NCI-H1694 treated with DMSO at 0.1 percent for 48 hours (cell line): Measurements from ENCODE around the gene UGT1A8.
"Not testable (repeated sequence)": the region's sequence is repeated elsewhere in the genome, so short reads cannot be mapped to it uniquely, and the experiment has no call there.

Source experiments
- DNase-seq: peaks from one replicate; lab custom pipeline; 2025; lab: John Stamatoyannopoulos, UW

UGT1A8 gene

DNA sequence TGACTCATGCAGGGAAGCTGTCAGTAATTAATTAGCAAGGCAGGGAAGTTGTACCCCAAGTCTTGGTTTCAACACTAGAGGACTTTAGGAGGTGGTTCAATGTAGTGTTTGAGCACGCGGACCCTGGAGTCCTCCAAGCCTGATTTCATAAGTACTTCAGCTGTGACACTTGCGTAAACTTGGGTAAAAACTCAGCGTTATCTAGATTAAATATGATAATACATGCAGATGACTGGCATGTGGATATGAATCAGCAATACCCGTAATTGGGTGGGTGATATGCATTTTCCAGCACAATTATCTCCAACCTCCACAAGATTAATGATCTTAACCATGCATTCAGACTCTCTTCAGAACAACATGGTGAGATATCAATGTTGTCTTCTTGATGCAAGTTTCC lies 69.5 kb downstream of the UGT1A8 start:
- DNase-seq = no peak

DNA sequence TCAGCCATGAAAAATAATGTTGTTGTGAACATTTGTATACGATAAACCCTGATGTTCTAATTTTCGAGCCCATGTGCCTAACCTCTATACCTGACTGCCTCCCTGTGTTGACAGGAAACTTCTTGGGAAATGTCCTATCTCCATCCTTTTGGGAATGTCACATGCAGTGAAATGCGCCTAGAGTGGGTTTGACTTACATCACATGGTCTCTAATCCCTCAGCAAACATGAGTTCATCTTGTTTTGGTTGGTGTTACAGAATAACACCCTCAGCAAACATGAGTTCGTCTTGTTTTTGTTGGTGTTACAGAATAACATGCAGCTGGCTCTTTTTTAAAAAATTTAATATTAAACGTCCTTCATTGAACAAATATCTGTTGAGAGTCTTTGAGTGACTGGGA lies 70.9 kb downstream of the UGT1A8 start:
- DNase-seq = no peak

DNA sequence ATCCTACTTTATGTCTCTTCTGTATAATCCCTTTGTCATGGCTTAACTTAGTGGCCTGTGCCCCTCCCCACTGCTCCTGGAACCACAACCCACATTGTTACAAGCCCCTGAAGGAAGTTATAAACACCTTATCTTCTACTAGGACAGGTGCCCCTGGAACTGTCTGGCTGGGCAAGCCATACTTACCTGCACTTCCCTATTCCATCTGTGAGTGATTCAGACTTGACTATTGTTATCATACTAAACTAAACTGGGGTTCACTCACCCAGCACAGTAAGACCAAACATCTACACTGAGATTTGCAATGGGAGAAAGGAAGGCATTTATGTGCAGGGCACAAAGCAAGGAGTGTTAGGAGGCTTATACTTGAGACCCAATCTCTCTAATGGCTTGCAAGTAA lies 71.6 kb downstream of the UGT1A8 start:
- no peak for DNase-seq

DNA sequence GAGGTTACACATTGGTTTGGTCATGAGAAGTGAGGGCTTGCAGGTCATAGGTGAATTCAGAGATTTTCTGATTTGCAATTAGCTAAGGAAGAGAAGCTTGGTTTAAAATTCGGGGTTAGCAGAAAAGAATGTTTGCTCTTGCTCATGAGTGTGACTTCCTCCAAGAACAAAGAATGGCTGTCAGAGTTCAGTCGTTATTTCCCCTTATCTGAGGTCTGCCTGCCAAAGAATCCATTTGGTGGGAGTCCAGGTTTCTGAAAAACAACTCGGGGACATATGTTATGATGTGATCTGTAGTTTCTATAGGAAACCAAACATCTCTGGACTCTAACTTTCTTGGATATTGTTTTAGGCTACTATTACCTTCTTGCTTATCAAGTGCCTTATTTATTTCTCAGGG lies 72.1 kb downstream of the UGT1A8 start:
- no peak for DNase-seq

DNA sequence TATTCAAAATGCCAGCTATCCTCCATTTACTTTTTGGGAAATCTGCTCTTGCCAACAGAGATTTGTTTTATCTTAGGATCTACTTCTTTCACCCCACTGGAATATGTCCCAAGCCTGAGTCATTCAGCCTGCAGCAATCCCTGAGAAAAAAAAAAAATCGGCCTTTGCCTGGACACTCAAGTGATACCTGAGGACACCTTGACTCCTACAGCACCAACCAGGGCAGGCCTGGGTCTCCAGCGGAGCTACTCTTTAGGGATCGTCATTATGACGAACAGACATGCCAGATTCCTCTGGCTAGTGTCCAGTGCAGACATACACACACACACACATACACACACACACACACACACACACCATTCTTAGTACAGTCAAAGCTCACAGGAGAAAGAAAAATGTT lies 73.0 kb downstream of the UGT1A8 start:
- DNase-seq = no peak

DNA sequence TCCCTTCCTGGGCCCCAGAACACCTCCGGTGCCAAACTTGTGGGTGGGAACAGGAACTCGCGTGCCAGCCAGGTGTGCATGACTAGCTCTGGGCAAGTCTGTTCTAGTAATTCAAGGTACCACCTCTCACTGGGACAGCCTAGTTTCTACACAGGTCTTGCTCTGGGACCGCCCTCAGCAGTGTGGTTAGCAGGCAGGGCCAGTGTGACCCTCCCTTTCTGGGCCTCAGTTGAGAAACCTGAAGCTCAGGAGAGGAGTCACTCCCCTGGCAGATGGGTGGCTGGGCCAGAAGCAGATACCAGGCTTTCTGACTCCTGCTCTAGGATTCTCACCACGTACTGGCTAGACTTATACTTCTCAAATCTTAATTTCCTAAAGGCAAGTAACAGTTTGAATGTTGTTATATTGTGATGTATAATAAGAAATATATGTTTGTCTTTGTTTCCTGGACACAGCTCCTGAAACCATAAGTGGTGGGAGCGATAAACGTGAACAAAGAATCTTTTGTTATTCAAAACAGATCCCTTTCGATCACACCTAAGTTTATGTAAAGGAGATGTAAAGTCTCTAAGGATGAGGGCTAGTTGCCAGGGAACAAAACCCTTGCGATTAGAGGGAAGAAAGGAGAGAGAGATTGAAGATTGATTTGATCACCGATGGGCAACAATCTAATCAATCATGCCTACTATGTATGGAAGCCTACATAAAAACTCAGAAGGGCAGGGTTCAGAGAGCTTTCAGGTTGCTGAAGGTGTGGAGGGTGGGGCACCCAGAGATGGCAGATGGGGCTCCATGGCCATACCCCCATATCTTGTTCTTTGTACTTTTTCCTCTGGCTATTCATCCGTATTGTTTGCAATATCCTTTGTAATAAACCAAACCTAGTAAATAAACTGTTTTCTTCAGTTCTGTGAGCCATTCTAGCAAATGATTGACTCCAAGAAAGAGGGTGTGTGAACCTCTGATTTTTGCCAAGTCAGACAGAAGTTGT lies 74.3 kb downstream of the UGT1A8 start:
- DNase-seq = no peak

DNA sequence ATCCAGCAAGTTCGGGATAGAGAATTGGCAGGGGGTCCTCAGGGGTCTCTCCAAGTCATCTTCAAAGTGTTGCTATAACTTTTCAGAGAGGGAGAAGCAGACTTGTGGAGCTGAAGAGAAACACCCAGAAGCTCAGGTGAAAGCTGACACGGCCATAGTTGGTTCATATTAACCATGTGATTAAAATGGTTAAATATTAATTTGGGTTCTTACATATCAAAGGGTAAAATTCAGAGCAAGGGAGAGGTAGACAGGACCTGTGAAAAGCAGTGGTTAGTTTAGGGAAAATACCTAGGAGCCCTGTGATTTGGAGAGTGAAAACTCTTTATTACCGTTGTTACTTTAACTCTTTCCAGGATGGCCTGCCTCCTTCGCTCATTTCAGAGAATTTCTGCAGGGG lies 75.2 kb downstream of the UGT1A8 start, which contains the start of gene UGT1A6:
UGT1A6 (plus strand) TSS at position 243 of the 400 bp plus-strand sequence; CDS start at position 358, 115 bp downstream.
- no peak for DNase-seq

DNA sequence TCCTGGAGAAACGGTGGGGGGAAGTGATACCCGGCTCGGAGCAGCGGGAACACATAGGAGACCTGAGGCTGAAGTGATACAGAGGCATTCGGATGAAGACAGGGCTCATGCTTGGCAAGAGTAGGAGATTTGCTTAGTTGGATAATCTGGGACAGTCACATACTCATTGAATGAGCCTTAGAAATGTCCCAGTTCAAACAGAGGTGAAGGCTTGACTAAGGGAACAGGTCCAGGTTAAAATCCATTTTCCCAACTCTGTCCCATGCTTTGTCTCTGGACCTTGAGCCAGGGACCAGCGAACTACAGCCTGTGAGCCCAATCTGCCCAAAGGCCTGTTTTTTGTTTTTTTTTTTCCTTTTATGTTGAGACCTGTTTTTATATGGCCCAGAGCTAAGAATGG lies 76.5 kb downstream of the UGT1A8 start:
- DNase-seq = no peak

DNA sequence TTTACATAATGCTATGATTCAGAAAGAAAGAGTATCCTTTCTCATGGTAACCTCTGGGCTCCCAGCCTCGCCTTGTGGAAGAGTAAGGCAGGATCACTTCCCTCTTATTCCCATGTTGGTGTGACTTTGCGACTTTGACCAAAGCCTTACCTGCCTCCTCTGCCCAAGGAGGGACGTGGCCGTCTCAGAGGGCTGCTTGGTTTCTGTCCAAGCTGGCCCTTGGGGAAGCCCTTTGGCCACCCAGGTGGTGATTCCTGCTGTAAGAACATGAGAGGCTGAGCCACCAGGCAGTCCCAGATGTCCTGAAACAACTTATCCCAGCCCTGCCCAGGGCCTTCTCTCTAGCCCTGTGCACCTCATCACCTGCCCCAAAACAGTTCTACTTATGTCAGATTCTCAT lies 81.3 kb downstream of the UGT1A8 start:
- DNase-seq = no peak

DNA sequence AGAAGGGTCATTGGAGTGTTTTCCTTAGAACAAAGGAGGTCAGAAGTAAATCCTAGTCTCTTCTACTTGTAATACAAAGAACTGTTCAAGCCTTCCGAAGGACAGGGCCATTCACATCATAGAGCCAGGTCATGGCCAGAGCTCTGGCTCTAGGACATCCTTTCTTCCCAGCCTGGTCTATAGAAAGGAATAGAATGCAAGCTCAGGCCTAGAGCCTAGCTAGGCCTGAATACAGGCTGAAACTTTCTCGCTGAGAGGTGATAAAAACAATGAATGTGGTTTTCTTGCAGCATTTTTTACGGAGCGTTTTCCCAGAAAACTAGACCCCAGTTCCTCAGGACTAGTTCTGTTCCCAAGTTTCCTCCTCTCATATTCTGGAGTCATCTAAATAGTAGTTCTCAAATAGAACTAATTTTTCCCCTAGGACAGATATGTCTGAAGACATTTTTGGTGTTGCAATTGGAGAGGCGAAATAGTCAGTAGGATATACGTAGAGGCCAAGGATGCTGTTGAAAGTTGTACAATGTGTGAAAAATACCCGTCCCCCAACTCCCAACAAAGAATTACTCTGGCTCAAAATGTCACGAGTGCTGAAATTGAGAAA lies 82.1 kb downstream of the UGT1A8 start:
- DNase-seq = no peak

DNA sequence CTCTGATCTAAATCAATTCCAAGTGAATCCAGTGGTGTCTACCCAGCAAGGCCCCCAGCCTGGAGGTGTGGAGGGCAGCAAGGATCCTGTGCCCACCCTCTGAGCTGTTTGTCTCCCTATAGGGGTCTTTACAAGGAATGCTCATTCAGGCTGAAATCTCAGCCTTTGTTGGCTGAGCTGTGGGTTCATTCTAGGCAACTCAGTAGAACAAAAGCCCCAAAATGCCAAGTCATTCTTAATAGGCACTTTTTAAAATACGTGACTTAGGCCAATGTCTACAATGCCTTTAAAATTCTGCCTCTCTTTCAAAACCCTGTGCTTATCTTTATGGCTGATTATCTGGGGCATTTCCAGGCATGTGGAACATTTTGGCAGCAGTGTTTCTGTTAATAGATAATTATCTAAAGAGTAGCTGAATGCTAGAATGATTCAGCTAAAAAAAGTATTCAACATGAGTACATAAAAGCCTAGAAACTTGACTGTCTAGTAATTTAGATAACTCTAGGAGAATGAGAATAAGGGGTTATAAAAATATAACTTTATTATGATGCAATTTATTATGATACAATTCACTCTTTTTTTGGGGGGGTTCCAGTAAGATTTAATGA lies 82.7 kb downstream of the UGT1A8 start:
- no peak for DNase-seq

DNA sequence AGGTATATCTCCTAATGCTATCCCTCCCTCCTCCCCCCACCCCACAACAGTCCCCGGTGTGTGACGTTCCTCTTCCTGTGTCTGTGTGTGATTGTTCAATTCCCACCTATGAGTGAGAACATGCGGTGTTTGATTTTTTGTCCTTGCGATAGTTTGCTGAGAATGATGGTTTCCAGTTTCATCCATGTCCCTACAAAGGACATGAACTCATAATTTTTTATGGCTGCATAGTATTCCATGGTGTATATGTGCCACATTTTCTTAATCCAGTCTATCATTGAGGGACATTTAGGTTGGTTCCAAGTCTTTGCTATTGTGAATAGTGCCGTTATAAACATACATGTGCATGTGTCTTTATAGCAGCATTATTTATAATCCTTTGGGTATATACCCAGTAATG lies 83.4 kb downstream of the UGT1A8 start:
- DNase-seq = not testable (repeated sequence)

DNA sequence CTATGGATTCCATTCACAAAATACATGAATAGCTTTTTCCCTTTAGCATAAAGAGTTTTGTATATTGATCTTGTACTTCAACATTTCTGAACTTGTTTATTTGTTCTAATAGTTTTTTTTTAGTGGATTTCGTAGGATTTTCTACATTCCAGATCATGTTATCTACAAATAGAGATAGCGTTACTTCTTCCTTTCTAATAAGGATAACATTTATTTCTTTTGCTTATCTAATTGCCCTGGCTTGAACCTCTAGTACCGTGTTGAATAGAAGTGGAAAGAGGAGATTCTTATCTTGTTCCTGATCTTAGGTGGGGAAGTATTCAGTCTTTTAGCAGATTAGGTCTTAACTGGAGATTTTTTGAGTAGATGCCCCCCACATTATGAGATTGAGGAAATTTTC lies 84.8 kb downstream of the UGT1A8 start:
- DNase-seq = no peak

DNA sequence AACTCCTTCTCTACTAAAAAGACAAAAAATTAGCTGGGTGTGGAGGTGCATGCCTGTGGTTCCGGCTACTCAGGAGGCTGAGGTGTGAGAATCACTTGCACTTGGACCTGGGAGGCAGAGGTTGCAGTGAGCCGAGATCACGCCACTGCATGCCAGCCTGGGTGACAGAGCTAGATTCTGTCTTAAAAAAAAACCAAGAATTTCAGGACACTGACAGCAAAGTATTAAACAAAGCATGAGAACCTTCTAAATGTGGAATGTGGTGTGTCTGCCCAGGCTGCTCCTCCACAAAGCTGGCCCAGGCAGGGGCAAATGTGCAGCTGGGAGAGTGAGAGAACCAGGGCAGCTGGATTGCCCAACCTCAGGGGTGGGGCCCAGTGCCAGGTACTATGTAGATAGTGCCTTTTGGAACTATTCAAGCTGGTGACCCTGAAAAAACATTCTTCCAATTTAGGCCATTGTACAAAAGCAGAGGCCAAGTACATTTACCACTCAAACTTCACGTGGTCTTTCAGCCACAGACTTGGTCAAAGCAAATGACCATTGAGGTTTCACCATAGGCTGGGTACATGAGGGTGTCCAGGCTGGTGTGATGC lies 88.6 kb downstream of the UGT1A8 start:
- no peak for DNase-seq

DNA sequence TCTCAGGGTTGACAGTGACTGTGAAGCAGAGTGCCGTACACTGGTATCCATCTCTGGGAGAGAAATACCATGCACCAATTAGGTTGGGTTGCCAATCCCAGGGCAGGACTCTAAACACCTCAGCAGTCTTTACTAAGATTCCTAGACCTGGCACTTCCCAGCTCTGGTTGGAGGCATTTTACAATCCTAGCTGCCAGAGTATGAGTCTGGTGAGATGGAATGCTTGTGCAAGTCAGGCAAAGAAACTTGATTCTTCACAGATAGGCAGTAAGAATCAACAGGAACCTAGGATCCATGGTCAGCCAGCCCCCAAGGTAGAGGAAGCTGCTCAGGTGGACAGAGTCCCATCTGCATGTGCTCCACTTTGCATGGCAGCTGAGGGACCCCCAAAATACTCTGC lies 89.3 kb downstream of the UGT1A8 start:
- no peak for DNase-seq

DNA sequence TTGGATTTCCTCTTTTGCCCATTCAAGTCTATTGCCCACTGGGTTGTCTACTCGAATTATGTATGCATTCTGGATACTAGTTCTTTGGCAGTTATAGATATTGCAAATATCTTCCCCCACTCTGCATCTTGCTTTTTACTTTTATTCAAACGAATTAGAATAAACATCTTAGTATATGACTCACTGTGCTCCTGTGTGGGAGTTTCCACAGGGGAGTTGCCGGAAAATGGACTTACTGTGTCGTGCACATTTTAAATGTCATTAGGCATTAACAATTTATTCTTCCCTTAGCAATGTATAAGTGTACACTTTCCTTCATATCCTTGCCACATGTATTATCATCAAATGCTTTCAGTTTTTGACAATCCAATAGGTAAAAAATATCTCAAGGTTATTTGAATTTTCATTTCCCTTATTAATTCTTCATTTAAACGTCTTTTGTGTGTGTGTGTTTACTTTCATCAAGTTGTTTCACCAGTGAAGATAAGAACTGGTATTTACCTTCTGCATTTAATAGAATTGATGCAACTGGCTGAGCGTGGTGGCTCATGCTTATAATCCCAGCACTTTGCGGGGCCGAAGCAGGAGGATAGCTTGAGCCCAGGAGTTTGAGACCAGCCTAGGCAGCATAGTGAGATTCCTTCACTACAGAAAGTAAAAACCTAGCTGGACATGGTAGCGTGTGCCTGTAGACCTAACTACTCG lies 90.7 kb downstream of the UGT1A8 start:
- DNase-seq = no peak

DNA sequence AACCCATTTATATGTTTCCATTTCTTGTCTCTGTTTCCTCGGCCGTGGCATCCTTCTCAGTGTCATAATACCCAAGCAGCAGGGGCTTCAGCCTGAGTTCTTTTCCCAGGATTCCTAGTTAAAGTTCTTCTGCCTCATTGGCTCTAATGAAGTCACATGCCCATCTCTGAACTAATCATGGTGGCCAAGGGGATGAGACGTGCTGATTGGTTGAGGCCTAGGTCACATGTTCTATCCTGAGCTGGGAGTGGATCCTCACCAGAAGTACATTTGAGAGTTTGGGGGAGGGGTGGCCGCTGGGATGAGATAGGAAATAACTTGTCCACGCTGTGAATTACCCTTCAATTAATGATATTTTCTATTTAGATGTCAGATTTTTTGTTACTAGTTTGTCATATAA lies 91.5 kb downstream of the UGT1A8 start:
- no peak for DNase-seq

DNA sequence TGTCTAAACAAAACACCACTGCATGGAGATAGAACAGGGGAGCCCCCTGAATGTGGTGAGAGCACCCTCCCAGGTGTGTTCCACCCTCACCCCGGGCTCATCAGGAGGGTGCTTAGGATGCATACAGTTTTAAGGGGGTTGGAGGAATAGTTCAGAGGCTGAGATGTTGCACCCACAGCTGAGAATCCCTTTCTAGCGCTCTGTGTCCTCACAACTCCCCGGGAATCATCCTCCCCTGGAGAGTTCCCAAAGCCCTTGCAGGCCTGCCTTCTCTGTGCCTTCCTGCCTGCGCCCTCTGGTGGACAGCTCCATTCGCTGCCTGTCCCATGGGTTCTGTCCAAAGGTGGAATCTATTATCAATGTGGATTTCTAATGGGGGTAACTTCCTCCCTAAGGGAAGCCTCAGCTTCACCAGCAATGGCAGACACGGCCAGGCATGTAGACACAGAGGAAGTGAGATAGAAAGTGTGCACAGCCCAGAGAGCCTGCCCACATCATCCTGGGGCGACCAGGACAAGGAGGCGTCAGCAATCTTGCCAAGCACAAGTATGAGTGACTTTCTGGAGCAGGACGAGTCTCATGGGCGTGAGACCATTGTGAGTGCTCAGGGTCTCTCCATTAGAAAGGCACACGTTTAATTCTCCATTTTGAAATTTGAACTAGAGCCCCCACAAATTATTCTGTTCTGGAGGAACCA lies 94.0 kb downstream of the UGT1A8 start:
- peak; percentile 54 for DNase-seq

DNA sequence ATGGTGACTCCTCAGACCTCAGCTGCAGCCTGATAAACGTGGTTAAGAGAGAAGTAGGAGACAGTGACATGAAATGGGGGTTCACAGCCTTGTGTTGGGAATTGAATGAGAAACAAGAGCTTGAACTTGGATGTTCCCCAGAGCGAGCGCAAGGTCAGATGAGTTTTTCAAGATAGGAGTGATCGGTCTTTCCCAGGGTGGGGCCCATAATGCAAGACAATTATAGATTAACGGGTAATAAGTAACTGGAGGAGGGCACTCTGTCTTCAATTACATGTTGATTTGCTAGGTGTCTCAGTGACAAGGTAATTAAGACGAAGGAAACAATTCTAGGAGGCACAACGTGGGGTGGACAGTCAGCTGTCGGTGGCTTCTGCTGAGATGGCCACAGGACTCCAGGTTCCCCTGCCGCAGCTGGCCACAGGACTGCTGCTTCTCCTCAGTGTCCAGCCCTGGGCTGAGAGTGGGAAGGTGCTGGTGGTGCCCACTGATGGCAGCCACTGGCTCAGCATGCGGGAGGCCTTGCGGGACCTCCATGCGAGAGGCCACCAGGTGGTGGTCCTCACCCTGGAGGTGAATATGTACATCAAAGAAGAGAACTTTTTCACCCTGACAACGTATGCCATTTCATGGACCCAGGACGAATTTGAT lies 95.3 kb downstream of the UGT1A8 start, which contains the start of gene UGT1A5:
UGT1A5 (plus strand) TSS at position 297 of the 651 bp plus-strand sequence; CDS start at position 382, 85 bp downstream.
- DNase-seq = no peak

DNA sequence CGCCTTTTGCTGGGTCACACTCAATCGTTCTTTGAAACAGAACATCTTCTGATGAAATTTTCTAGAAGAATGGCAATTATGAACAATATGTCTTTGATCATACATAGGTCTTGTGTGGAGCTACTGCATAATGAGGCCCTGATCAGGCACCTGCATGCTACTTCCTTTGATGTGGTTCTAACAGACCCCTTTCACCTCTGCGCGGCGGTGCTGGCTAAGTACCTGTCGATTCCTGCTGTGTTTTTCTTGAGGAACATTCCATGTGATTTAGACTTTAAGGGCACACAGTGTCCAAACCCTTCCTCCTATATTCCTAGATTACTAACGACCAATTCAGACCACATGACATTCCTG lies 95.8 kb downstream of the UGT1A8 start:
- no peak for DNase-seq

DNA sequence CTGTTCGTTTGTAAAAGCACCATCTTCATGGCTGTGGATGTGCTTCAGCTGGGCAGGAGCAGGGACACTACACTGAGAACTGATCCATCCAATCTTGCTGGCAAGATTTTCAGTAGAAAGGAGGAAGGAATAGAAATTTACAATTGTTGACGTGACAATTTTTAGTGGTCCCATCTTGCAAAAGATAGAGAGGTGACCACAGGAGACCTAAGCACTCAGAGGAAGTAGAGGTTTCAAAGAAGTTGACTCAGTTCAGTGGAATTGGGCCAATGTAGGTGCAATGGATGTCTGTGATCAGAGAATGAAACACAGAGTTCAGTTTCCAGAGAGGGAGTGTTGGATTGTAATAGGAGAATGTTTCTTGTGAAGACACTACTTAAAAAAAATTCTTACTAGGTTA lies 96.7 kb downstream of the UGT1A8 start:
- no peak for DNase-seq
